Activated CD4-positive, CD25-positive, alpha-beta regulatory T cell treated with anti-CD3 and anti-CD28 coated beads, Interleukin-2, amount 50 U/mL, for 24 hours (primary cell): ENCODE data around the gene PHETA1.
"Not testable (repeated sequence)": the region's sequence is repeated elsewhere in the genome, so short reads cannot be mapped to it uniquely, and the experiment has no call there.

Experiments used
- ATAC-seq, 2 donors: fragments of 150-1000 bp; cut with Tn5 transposase; one replicate each; pipeline ENCODE4 v1.10.0; 2021; ENCODE audit warnings: mild to moderate bottlenecking in 1 of 2, moderate library complexity in 1 of 2

Gene PHETA1

DNA sequence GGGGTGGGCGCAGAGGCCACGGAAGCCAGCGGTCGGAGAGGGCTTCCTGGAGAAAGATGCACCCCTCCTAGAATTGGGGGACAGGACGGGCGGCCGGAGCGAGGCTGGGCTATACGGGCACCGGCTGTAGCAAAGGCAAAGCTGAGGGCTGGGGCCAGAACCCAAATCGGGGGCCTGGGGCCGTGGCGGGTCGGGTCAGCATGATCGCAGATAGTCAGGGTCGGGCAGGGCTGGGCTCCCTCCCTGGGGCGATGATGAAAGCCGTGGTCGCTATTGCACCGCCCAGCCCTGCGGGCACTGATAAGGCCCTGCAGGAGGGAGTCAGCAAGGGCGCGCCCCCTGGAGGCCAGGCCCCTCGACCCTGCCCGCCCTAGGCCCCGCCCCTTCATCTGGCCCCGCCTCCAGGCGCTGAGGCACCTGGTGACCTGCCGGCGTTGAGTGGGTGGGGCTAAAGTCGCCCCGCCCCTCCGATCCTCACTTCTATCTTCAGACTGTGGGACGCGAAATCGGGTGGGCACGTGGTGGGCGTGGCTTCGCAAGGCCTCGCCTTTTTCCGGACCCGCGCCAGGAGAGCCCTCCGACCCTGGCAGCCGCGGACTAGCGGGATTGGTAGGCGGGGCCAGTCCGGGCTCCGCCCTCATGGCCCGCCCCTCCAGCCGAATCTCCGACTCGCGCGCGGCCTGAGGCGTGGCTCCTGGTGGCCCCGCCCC lies 36.4 kb upstream of the PHETA1 start:
- ATAC-seq = peak; percentile 70 to 71

- peak; percentile 1 to 5 for ATAC-seq
Observed at GRCh38 chr12:111404362-111405148, 35.7 kb upstream of the PHETA1 start.

- ATAC-seq = not testable (repeated sequence)
Observed at GRCh38 chr12:111402490-111402824, 33.6 kb upstream of the PHETA1 start.

DNA sequence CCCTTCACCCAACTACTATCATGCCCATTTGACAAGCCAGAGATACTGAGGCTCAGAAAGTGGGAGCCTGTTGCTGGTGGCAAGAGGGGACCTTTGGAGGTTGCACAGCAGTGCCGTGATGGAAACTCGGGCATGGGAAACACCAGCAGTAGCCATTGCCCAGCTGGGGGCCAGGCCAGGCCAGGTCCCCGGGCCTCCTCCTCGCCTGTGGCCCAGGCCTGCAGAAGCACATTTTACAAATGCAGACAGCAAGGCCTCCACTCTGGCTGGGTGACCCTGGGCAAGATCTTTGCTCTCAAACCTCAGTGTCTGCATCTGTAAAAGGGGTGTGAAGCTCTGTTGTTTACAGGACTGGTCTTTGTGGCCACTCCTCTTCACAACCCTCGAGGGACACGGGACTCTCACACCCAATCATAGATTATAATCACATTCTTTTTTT lies 32.3 kb upstream of the PHETA1 start:
- no peak for ATAC-seq

- not testable (repeated sequence) for ATAC-seq
Observed at GRCh38 chr12:111399741-111400404, 31.0 kb upstream of the PHETA1 start.

DNA sequence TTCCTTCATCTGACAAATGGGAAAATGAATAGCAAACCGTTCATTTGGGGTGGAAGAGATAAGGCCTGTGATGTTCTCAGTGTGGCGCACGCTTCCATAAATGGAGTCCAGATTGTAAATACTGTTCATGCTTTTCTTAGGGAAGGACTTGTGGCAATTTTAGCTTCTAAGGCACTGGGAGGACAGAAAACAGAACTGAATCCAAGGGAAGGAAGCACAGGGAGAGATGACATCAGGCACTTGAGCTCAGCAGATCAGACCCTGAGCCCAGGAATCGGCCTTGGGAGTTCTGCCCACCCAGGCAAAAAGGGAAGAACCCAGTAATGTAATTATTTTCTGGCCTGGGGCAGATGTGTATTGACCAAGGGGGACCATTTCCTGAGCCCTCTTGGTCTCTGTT lies 29.6 kb upstream of the PHETA1 start:
- ATAC-seq = no peak

GRCh38 chr12:111396726-111397445 lies 28.0 kb upstream of the PHETA1 start:
- peak; percentile 78 to 82 for ATAC-seq

- ATAC-seq = not testable (repeated sequence)
Observed at GRCh38 chr12:111396271-111396670, 27.4 kb upstream of the PHETA1 start.

DNA sequence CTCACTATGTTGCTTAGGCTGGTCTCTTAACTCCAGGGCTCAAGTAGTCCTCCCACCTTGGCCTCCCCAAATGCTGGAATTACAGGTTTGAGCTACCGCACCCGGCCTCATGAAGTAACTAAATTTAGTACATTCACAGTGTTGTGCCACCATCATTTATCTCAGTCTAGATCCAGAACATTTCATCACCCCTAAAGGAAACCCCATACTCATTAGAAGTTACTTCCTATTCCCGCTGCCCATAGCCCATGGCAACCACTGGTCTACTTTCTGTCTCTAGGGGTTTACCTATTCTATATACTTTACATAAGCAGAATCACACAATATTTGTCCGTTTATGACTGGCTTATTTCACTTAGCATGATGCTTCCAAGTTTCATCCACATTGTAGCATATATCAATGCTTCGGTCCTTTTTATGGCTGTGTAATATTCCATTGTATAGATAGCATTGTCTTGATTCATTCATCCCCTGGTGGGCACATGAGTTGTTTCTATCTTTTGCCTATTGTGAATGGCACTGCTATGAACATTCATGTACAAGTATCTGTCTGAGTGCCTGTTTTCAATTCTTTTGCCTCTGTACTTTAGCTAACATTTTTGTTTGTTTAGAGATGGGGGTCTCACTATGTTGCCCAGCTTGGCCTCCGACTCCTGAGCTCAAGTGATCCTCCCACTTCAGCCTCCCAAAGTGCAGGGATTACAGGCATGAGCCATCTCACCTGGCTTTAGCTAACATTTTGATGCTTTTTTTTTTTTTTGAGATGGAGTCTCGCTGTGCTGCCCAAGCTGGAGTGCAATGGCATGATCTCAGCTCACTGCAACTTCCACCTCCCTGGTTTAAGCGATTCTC lies 26.7 kb upstream of the PHETA1 start:
- ATAC-seq = no peak

DNA sequence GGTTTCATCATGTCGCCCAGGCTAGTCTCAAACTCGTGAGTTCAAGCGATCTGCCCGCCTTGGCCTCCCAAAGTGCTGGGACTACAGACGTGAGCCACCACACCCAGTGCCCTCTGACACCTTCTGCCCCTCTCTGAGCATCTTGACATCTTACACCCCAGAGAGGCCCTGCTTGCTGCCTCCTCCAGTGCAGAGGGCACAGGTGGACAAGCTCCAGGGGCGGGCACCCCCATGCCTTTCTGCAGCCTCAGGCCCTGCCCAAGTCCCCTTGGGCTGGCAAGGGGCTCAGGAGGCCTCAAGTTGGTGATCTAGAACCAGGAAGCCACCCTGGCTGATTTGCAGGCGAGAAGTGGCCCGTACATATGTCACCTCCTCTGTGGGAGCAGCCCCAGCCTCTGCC lies 25.6 kb upstream of the PHETA1 start:
- no peak for ATAC-seq

DNA sequence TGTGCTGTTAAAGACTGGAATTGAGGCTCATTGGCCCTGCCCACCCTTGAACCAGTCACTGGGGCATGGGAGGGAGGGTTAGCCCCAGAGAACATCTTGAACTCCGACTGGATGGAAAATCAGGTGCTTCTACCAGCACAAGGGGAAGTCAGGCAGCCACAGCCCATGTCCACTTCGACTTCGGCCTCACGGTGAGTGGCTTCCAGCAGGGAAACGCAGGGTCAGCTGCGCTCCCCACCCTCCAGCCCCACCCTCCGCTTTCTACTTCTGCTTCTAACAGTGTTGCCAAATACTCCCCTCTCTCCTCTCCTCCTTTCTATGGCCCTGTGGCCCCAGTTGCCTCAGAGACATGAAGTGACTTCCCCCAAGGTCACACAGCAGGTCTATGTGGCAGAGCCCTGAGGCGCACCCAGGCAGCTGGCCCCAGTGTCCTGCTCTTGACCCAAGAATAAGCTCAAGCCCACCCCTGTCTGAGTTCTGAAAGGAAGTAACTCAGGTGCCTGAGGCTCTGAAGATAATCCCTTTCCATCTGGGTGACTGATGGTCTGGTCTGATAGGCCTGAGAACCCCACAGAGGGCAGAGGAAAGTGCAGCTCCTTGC lies 24.9 kb upstream of the PHETA1 start:
- no peak for ATAC-seq

- ATAC-seq = no peak
Observed at GRCh38 chr12:111390910-111391309, 22.0 kb upstream of the PHETA1 start.

GRCh38 chr12:111389635-111390034 lies 20.7 kb upstream of the PHETA1 start:
- ATAC-seq = no peak

GRCh38 chr12:111387747-111388323 lies 18.9 kb upstream of the PHETA1 start:
- no peak for ATAC-seq

GRCh38 chr12:111386885-111387284 lies 18.0 kb upstream of the PHETA1 start:
- no peak for ATAC-seq

DNA sequence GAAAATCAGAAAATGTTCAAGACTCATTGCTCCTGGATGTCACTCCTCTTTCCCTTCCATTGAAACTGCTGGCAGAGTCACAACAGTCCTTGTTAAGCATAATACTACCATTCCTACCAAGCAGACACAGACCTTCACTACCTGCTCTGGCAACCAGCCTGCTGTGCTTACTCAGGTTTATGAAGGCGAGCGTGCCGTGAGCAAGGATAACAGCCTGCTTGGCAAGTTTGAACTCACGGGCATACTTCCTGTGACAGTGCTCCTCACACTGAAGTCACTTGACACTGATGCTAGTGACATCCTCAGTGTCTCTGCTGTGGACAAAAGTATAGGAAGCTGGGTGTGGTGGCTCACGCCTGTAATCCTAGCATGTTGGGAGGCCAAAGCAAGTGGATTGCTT lies 15.7 kb upstream of the PHETA1 start:
- ATAC-seq = no peak

GRCh38 chr12:111379942-111380554 lies 11.2 kb upstream of the PHETA1 start:
- ATAC-seq = no peak

DNA sequence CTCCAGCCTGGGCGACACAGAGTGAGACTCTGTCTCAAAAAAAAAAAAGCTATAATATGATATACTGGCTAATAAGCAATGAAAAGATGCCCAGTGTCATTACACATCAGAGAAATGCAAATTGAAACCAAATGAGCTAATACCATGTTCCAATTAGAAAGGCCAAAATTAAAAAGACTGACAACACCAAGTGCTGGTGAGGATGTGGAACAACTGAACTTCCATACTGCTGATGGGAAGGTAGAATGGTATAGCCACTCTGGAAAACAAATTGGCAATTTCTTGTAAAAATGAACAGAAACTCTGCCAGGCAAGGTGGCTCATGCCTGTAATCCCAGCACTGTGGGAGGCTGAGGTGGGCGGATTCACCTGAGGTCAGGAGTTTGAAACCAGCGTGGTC lies 8.5 kb upstream of the PHETA1 start:
- no peak for ATAC-seq

- ATAC-seq = not testable (repeated sequence)
Observed at GRCh38 chr12:111373231-111373630, 4.3 kb upstream of the PHETA1 start.

GRCh38 chr12:111369496-111370220 lies 763 bp upstream of the PHETA1 start:
- ATAC-seq = no peak
